ENCODE results near the gene IRGM. TPM values are rescaled to one million over a fixed set of nuclear protein-coding genes. Genes with fewer than 3 reads are reported as not detected.
"Not testable (repeated sequence)": the region's sequence is repeated elsewhere in the genome, so short reads cannot be mapped to it uniquely, and the experiment has no call there.

IRGM gene
- total RNA-seq, 1 donor: not detected

GRCh38 chr5:150836064-150836463 is 10.3 kb upstream of the IRGM start:
- no peak overlapping the region for H3K4me3 ChIP-seq (ENCODE audit: insufficient read depth, low read length)
- H3K27ac ChIP-seq (ENCODE audit: low read depth, low read length): no peak overlapping the region
- H3K27me3 ChIP-seq (ENCODE audit: insufficient read depth, low read length): peaks cover 23% of the 10 kb centered on the region
- H2AFZ ChIP-seq (ENCODE audit: low read length): no peak overlapping the region
- H3K79me2 ChIP-seq (ENCODE audit: insufficient read depth, low read length): no peaks in the 10 kb centered on the region
- no peaks in the 10 kb centered on the region for H3K4me1 ChIP-seq (ENCODE audit: insufficient read depth, low read length)
- no peak overlapping the region for H3K4me2 ChIP-seq (ENCODE audit: insufficient read depth, low read length)
- TF ChIP-seq, protein P1, sequence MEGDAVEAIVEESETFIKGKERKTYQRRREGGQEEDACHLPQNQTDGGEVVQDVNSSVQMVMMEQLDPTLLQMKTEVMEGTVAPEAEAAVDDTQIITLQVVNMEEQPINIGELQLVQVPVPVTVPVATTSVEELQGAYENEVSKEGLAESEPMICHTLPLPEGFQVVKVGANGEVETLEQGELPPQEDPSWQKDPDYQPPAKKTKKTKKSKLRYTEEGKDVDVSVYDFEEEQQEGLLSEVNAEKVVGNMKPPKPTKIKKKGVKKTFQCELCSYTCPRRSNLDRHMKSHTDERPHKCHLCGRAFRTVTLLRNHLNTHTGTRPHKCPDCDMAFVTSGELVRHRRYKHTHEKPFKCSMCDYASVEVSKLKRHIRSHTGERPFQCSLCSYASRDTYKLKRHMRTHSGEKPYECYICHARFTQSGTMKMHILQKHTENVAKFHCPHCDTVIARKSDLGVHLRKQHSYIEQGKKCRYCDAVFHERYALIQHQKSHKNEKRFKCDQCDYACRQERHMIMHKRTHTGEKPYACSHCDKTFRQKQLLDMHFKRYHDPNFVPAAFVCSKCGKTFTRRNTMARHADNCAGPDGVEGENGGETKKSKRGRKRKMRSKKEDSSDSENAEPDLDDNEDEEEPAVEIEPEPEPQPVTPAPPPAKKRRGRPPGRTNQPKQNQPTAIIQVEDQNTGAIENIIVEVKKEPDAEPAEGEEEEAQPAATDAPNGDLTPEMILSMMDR (IDR thresholded peaks at IDR 0.05; ENCODE audit: extremely low read depth, low read depth, low read length): no peak
- H4K20me1 ChIP-seq (ENCODE audit: insufficient read depth, low read length): no peaks in the 10 kb centered on the region
- no peak for DNase-seq (ENCODE audit: insufficient read length, low spot score, missing footprints)
- H3K9me3 ChIP-seq (ENCODE audit: low read depth, low read length): peaks cover 8% of the 10 kb centered on the region
- H3K36me3 ChIP-seq (ENCODE audit: insufficient read depth, low read length): no peaks in the 10 kb centered on the region

DNA sequence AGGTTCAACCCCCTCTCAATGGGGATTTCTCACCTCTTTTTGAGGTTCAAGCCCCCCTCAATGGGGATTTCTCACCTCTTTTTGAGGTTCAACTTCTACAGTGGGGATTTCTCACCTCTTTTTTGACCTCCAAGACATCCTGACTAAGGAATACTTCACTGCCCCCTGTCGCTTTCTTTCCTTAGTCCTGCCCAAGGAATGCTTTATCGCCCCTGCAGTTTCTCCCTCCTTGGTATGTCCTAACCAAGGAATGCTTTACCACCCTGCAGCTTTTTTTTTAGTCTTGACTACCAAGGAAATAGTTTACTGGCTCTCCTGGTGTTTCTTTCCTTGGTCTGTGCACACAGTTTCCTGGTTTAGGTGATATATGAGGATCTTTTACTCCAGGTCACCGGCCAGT is 9.6 kb upstream of the IRGM start:
- H3K27ac ChIP-seq (ENCODE audit: low read depth, low read length): no peak overlapping the region
- H3K4me1 ChIP-seq (ENCODE audit: insufficient read depth, low read length): no peaks in the 10 kb centered on the region
- no peak for DNase-seq (ENCODE audit: insufficient read length, low spot score, missing footprints)
- peaks cover 5% of the 10 kb centered on the region for H3K9me3 ChIP-seq (ENCODE audit: low read depth, low read length)
- H3K36me3 ChIP-seq (ENCODE audit: insufficient read depth, low read length): no peaks in the 10 kb centered on the region
- no peak overlapping the region for H3K4me3 ChIP-seq (ENCODE audit: insufficient read depth, low read length)
- H3K79me2 ChIP-seq (ENCODE audit: insufficient read depth, low read length): no peaks in the 10 kb centered on the region
- H2AFZ ChIP-seq (ENCODE audit: low read length): no peak overlapping the region
- H4K20me1 ChIP-seq (ENCODE audit: insufficient read depth, low read length): no peaks in the 10 kb centered on the region
- peaks cover 25% of the 10 kb centered on the region for H3K27me3 ChIP-seq (ENCODE audit: insufficient read depth, low read length)
- H3K4me2 ChIP-seq (ENCODE audit: insufficient read depth, low read length): no peak overlapping the region
- TF ChIP-seq, protein P1 (IDR thresholded peaks at IDR 0.05; ENCODE audit: extremely low read depth, low read depth, low read length): no peak

DNA sequence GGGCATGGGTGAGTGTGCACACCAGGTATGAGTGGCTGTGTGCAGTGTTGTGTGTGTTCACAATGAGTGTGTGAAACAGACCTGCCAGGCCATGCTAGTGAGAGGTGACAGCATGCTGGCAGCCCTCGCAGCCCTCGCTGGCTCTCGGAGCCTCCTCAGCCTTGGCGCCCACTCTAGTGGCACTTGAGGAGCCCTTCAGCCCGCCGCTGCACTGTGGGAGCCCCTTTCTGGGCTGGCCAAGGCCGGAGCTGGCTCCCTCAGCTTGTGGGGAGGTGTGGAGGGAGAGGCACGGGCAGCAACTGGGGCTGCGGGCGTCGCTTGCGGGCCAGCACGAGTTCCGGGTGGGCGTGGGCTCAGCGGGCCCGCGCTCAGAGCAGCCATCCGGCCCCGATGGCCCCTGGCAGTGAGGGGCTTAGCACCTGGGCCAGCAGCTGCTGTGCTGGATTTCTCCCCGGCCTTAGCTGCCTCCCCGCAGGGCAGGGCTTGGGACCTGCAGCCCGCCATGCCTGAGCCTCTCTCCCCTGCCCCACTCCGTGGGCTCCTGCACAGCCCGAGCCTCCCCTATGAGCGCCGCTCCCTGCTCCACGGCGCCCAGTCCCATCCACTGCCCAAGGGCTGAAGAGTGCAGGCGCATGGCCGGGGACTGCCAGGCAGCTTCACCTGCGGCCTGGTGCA is 999 bp upstream of the IRGM start:
- not testable (repeated sequence) for H3K79me2 ChIP-seq (ENCODE audit: insufficient read depth, low read length); H2AFZ ChIP-seq (ENCODE audit: low read length)
- H3K27me3 ChIP-seq (ENCODE audit: insufficient read depth, low read length): peaks cover 15% of the 10 kb centered on the region

DNA sequence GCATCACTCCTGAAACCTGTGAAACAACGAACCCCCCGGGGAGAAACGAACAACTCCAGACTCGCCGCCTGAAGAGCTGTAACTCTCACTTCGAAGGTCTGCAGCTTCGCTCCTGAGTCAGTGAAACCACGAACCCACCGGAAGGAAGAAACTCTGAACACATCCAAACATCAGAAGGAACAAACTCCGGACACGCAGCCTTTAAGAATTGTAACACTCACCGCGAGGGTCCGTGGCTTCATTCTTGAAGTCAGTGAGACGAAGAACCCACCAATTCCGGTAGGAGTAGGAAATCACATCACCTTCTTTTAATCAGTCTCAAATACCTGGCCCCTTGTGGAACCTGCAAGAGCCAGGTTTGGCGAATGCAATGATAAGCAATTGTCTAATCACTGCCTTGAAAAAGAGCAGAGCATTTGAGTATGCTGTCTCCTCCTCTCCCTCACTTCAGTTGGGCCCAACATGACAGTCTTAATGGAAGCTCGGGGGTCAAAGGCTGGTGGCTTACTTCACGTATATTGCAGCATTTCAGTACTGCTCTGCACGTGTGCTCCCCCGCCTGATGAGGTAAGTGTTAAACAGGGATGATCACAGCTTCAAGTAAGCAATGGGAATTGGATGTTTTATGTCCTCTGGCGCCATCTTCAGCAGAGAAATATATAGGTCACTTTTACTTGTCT is 473 bp downstream of the IRGM start:
- DNase-seq (ENCODE audit: insufficient read length, low spot score, missing footprints): peak; percentile 83
- Histone ChIP-seq H4K20me1 (ENCODE audit: insufficient read depth, low read length) (no peaks in the 10 kb centered on the region), H2AFZ (ENCODE audit: low read length) (no peak overlapping the region), H3K27me3 (ENCODE audit: insufficient read depth, low read length) (peaks cover 7% of the 10 kb centered on the region), H3K4me3 (ENCODE audit: insufficient read depth, low read length) (no peak overlapping the region), H3K36me3 (ENCODE audit: insufficient read depth, low read length) (no peaks in the 10 kb centered on the region), H3K4me1 (ENCODE audit: insufficient read depth, low read length) (no peaks in the 10 kb centered on the region), H3K4me2 (ENCODE audit: insufficient read depth, low read length) (peak overlapping the region; percentile 9), H3K79me2 (ENCODE audit: insufficient read depth, low read length) (no peaks in the 10 kb centered on the region), H3K27ac (ENCODE audit: low read depth, low read length) (no peak overlapping the region), H3K9me3 (ENCODE audit: low read depth, low read length) (no peaks in the 10 kb centered on the region)
- TF ChIP-seq, protein P1 (IDR thresholded peaks at IDR 0.05; ENCODE audit: extremely low read depth, low read depth, low read length): peak; percentile 77

More for the DNA sequence above, 999 bp upstream of the IRGM start:
- H3K4me2 ChIP-seq (ENCODE audit: insufficient read depth, low read length); H4K20me1 ChIP-seq (ENCODE audit: insufficient read depth, low read length); H3K4me1 ChIP-seq (ENCODE audit: insufficient read depth, low read length); H3K27ac ChIP-seq (ENCODE audit: low read depth, low read length); H3K36me3 ChIP-seq (ENCODE audit: insufficient read depth, low read length); DNase-seq (ENCODE audit: insufficient read length, low spot score, missing footprints); H3K4me3 ChIP-seq (ENCODE audit: insufficient read depth, low read length); H3K9me3 ChIP-seq (ENCODE audit: low read depth, low read length): not testable (repeated sequence)
